Measurements from ENCODE around the gene VPS26A.

The VPS26A gene

DNA sequence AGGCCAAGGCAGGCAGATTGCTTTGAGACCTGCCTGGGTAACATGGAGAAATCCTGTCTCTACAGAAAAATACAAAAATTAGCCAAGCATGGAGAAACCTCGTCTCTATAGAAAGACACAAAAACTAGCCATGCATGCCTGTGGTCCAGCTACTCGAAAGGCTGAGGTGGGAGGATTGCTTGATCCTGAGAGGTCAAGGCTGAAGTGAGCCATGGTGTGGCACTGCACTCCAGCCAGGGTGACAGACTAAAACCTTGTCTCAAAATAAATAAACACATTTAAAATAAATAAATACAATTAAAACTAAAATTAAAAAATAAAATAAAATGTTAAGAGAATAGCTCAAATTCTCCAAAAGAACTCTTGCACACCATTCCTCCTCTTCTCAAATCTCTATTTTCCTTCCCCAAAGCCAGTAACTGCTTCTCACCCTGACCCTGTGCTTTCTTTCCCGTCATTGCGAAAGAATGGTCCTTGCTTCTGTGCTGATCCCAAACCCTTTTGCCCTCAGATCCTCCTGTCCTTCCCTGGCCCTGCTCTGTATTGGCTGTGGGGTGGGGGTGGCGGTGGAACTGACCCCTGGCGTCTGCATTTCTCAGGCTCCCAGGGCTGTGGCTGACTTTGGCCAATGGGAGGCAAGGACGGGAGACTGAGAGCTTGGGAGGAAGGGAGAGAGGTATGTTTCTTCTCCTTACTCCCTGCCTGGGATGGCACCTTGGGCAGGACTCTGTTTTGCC lies 23.7 kb upstream of the VPS26A start:
- peaks cover 1 to 9% of the 10 kb centered on the region in 2 donors for H3K4me1 ChIP-seq (ENCODE audit: control insufficient read depth in 2 of 2, insufficient read depth in 1 of 2, low read depth in 1 of 2, low read length in 2 of 2)
- no peak overlapping the region for H3K18ac ChIP-seq (ENCODE audit: low read length)
- WGBS, 2 donors (ENCODE audit: extremely low coverage in 2 of 2, insufficient read length in 2 of 2, insufficient replicate concordance in 1 of 2): no CpG with 5 or more reads among the region's 7 CpGs
- no peak overlapping the region for H4K91ac ChIP-seq (ENCODE audit: low read depth, low read length, poor library complexity)
- no peak for DNase-seq (ENCODE audit: low spot score)
- H3K14ac ChIP-seq (ENCODE audit: low read length): no peak overlapping the region
- no peak overlapping the region for H3K27ac ChIP-seq (replicated peaks; ENCODE audit: low read length)
- no peak overlapping the region for H3K4ac ChIP-seq (ENCODE audit: low read length)
- H3K36me3 ChIP-seq (replicated peaks in 1 of 2; ENCODE audit: control insufficient read depth in 2 of 2, insufficient read depth in 2 of 2, low read length in 2 of 2): no peaks in the 10 kb centered on the region
- no peak overlapping the region for H2AK5ac ChIP-seq (ENCODE audit: low read depth, low read length)
- H2AFZ ChIP-seq (ENCODE audit: low read length): peak overlapping the region; percentile 64
- no peaks in the 10 kb centered on the region for H3K79me1 ChIP-seq (ENCODE audit: low read depth, low read length)
- H2BK5ac ChIP-seq (ENCODE audit: low read length): no peak overlapping the region
- H3K23ac ChIP-seq (ENCODE audit: low read depth, low read length, poor library complexity): no peak overlapping the region
- H3K4me2 ChIP-seq (ENCODE audit: insufficient read depth, low read length, poor library complexity, severe bottlenecking): no peak overlapping the region
- H2BK15ac ChIP-seq (ENCODE audit: low read length): no peak overlapping the region
- no peak overlapping the region for H2BK12ac ChIP-seq (ENCODE audit: low read length)
- no peak overlapping the region for H3K9ac ChIP-seq (ENCODE audit: low read depth, low read length, poor library complexity)
- H3K4me3 ChIP-seq (ENCODE audit: low read length in 2 of 2): no peak overlapping the region
- no peak overlapping the region for H2BK120ac ChIP-seq (ENCODE audit: low read depth, low read length)
- H4K8ac ChIP-seq (ENCODE audit: low read depth, low read length): peak overlapping the region; percentile 53
- H3K27me3 ChIP-seq (ENCODE audit: control insufficient read depth in 3 of 3, insufficient read depth in 3 of 3, low read depth in 1 of 3, low read length in 3 of 3): no peaks in the 10 kb centered on the region
- peaks cover 0 to 8% of the 10 kb centered on the region in 2 donors for H3K9me3 ChIP-seq (replicated peaks in 1 of 2; ENCODE audit: control insufficient read depth in 2 of 2, insufficient read depth in 1 of 2, low read depth in 1 of 2, low read length in 2 of 2)

DNA sequence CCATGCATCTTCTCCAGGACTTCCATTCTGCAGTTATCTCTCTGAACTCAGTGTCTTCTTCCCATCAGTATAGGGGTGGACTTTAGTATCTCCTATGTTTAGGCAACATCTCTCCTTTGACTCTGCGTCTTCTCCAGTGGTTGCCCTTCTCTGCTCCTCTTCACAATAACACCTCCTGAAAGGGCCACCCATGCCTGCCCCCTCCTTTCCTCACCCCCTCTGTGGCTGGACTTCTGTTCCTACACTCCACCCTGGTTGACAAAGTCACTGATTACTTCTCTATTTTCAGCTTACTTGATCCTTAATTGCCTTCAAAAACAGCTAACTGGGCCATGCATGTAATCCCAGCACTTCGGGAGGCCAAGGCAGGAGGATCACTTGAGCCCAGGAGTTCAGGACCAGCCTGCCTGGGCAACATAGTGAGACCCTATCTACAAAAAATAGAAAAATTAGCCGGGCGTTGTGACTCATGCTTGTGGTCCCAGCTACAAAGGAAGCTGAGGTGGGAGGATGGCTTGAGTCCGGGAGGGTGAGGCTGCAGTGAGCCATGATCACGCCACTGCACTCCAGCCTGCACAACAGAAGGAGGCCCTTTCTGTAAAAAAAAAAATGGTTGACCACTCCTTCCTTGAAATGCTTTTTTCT lies 22.4 kb upstream of the VPS26A start:
- Histone ChIP-seq H2BK15ac (ENCODE audit: low read length) (no peak overlapping the region), H3K23ac (ENCODE audit: low read depth, low read length, poor library complexity) (no peak overlapping the region), H3K4me2 (ENCODE audit: insufficient read depth, low read length, poor library complexity, severe bottlenecking) (no peak overlapping the region), H3K9me3 (replicated peaks in 1 of 2; ENCODE audit: control insufficient read depth in 2 of 2, insufficient read depth in 1 of 2, low read depth in 1 of 2, low read length in 2 of 2) (peaks cover 0 to 8% of the 10 kb centered on the region in 2 donors), H3K4ac (ENCODE audit: low read length) (no peak overlapping the region), H3K14ac (ENCODE audit: low read length) (no peak overlapping the region), H4K91ac (ENCODE audit: low read depth, low read length, poor library complexity) (no peak overlapping the region), H3K79me1 (ENCODE audit: low read depth, low read length) (no peaks in the 10 kb centered on the region), H3K4me1 (ENCODE audit: control insufficient read depth in 2 of 2, insufficient read depth in 1 of 2, low read depth in 1 of 2, low read length in 2 of 2) (peaks cover 1 to 9% of the 10 kb centered on the region in 2 donors), H3K27ac (replicated peaks; ENCODE audit: low read length) (no peak overlapping the region), H3K9ac (ENCODE audit: low read depth, low read length, poor library complexity) (no peak overlapping the region), H4K8ac (ENCODE audit: low read depth, low read length) (no peak overlapping the region), H2BK5ac (ENCODE audit: low read length) (no peak overlapping the region), H3K18ac (ENCODE audit: low read length) (no peak overlapping the region), H2BK12ac (ENCODE audit: low read length) (no peak overlapping the region), H2AFZ (ENCODE audit: low read length) (peak overlapping the region; percentile 77), H3K36me3 (replicated peaks in 1 of 2; ENCODE audit: control insufficient read depth in 2 of 2, insufficient read depth in 2 of 2, low read length in 2 of 2) (no peaks in the 10 kb centered on the region), H3K4me3 (ENCODE audit: low read length in 2 of 2) (no peak overlapping the region), H3K27me3 (ENCODE audit: control insufficient read depth in 3 of 3, insufficient read depth in 3 of 3, low read depth in 1 of 3, low read length in 3 of 3) (no peaks in the 10 kb centered on the region), H2AK5ac (ENCODE audit: low read depth, low read length) (no peak overlapping the region), H2BK120ac (ENCODE audit: low read depth, low read length) (no peak overlapping the region)
- DNase-seq (ENCODE audit: low spot score): no peak
- no CpG with 5 or more reads among the region's 6 CpGs for WGBS, 2 donors (ENCODE audit: extremely low coverage in 2 of 2, insufficient read length in 2 of 2, insufficient replicate concordance in 1 of 2)

DNA sequence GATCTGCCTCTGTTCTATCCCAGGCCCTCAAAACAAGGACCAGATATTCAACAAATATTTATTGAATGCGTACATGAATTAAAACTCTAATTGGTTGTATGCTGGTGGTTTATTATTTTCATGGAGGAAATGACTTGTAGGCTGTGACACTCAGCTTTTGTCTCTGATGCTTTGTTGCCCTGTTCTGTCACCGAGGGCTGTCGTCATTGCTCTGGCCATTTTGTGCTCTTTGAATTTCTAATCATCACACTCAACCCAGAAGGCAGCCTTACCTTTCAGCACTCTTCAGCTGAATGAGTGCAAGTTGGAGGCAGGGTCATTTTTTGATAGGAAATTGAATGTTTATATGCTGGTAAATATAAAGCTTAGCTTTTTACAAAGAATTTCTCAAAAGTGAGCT lies 21.5 kb upstream of the VPS26A start:
- DNase-seq (ENCODE audit: low spot score): no peak
- no peak overlapping the region for H2BK5ac ChIP-seq (ENCODE audit: low read length)
- no peak overlapping the region for H3K23ac ChIP-seq (ENCODE audit: low read depth, low read length, poor library complexity)
- peaks cover 0 to 8% of the 10 kb centered on the region in 2 donors for H3K9me3 ChIP-seq (replicated peaks in 1 of 2; ENCODE audit: control insufficient read depth in 2 of 2, insufficient read depth in 1 of 2, low read depth in 1 of 2, low read length in 2 of 2)
- no peak overlapping the region for H2BK12ac ChIP-seq (ENCODE audit: low read length)
- no peak overlapping the region for H2BK120ac ChIP-seq (ENCODE audit: low read depth, low read length)
- H3K4me2 ChIP-seq (ENCODE audit: insufficient read depth, low read length, poor library complexity, severe bottlenecking): no peak overlapping the region
- no peaks in the 10 kb centered on the region for H3K79me1 ChIP-seq (ENCODE audit: low read depth, low read length)
- no peak overlapping the region for H3K27ac ChIP-seq (replicated peaks; ENCODE audit: low read length)
- no peak overlapping the region for H3K14ac ChIP-seq (ENCODE audit: low read length)
- H3K18ac ChIP-seq (ENCODE audit: low read length): no peak overlapping the region
- no peak overlapping the region for H2AK5ac ChIP-seq (ENCODE audit: low read depth, low read length)
- no peak overlapping the region for H2BK15ac ChIP-seq (ENCODE audit: low read length)
- no peak overlapping the region for H3K9ac ChIP-seq (ENCODE audit: low read depth, low read length, poor library complexity)
- peak overlapping the region; percentile 77 for H2AFZ ChIP-seq (ENCODE audit: low read length)
- WGBS, 2 donors (ENCODE audit: extremely low coverage in 2 of 2, insufficient read length in 2 of 2, insufficient replicate concordance in 1 of 2): no CpG with 5 or more reads among the region's 3 CpGs
- H3K4me1 ChIP-seq (ENCODE audit: control insufficient read depth in 2 of 2, insufficient read depth in 1 of 2, low read depth in 1 of 2, low read length in 2 of 2): peaks cover 1 to 9% of the 10 kb centered on the region in 2 donors
- H4K91ac ChIP-seq (ENCODE audit: low read depth, low read length, poor library complexity): no peak overlapping the region
- H3K4ac ChIP-seq (ENCODE audit: low read length): no peak overlapping the region
- no peaks in the 10 kb centered on the region for H3K36me3 ChIP-seq (replicated peaks in 1 of 2; ENCODE audit: control insufficient read depth in 2 of 2, insufficient read depth in 2 of 2, low read length in 2 of 2)
- H3K27me3 ChIP-seq (ENCODE audit: control insufficient read depth in 3 of 3, insufficient read depth in 3 of 3, low read depth in 1 of 3, low read length in 3 of 3): no peaks in the 10 kb centered on the region
- no peak overlapping the region for H4K8ac ChIP-seq (ENCODE audit: low read depth, low read length)
- no peak overlapping the region for H3K4me3 ChIP-seq (ENCODE audit: low read length in 2 of 2)

DNA sequence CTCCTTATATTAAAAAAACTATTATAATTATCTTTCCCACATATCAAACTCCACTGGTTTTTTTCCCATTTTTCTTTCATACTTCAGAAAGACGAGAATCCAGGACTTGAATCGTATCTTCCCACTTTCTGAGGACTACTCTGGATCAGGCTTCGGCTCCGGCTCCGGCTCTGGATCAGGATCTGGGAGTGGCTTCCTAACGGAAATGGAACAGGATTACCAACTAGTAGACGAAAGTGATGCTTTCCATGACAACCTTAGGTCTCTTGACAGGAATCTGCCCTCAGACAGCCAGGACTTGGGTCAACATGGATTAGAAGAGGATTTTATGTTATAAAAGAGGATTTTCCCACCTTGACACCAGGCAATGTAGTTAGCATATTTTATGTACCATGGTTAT lies 20.2 kb upstream of the VPS26A start:
- H3K27me3 ChIP-seq (ENCODE audit: control insufficient read depth in 3 of 3, insufficient read depth in 3 of 3, low read depth in 1 of 3, low read length in 3 of 3): no peaks in the 10 kb centered on the region
- no peak overlapping the region for H2AK5ac ChIP-seq (ENCODE audit: low read depth, low read length)
- no peaks in the 10 kb centered on the region for H3K36me3 ChIP-seq (replicated peaks in 1 of 2; ENCODE audit: control insufficient read depth in 2 of 2, insufficient read depth in 2 of 2, low read length in 2 of 2)
- no peak overlapping the region for H3K23ac ChIP-seq (ENCODE audit: low read depth, low read length, poor library complexity)
- H2AFZ ChIP-seq (ENCODE audit: low read length): no peak overlapping the region
- H3K18ac ChIP-seq (ENCODE audit: low read length): no peak overlapping the region
- H3K4me2 ChIP-seq (ENCODE audit: insufficient read depth, low read length, poor library complexity, severe bottlenecking): no peak overlapping the region
- no peak overlapping the region for H2BK120ac ChIP-seq (ENCODE audit: low read depth, low read length)
- DNase-seq (ENCODE audit: low spot score): no peak
- no peak overlapping the region for H2BK15ac ChIP-seq (ENCODE audit: low read length)
- H3K9ac ChIP-seq (ENCODE audit: low read depth, low read length, poor library complexity): no peak overlapping the region
- no peak overlapping the region for H3K4ac ChIP-seq (ENCODE audit: low read length)
- no peak overlapping the region for H3K27ac ChIP-seq (replicated peaks; ENCODE audit: low read length)
- H2BK12ac ChIP-seq (ENCODE audit: low read length): no peak overlapping the region
- peaks cover 1 to 9% of the 10 kb centered on the region in 2 donors for H3K4me1 ChIP-seq (ENCODE audit: control insufficient read depth in 2 of 2, insufficient read depth in 1 of 2, low read depth in 1 of 2, low read length in 2 of 2)
- no peak overlapping the region for H4K91ac ChIP-seq (ENCODE audit: low read depth, low read length, poor library complexity)
- WGBS, 2 donors (ENCODE audit: extremely low coverage in 2 of 2, insufficient read length in 2 of 2, insufficient replicate concordance in 1 of 2): no CpG with 5 or more reads among the region's 7 CpGs
- H3K4me3 ChIP-seq (ENCODE audit: low read length in 2 of 2): no peak overlapping the region
- H3K9me3 ChIP-seq (replicated peaks in 1 of 2; ENCODE audit: control insufficient read depth in 2 of 2, insufficient read depth in 1 of 2, low read depth in 1 of 2, low read length in 2 of 2): peaks cover 0 to 8% of the 10 kb centered on the region in 2 donors
- H4K8ac ChIP-seq (ENCODE audit: low read depth, low read length): no peak overlapping the region
- no peak overlapping the region for H2BK5ac ChIP-seq (ENCODE audit: low read length)
- no peaks in the 10 kb centered on the region for H3K79me1 ChIP-seq (ENCODE audit: low read depth, low read length)
- H3K14ac ChIP-seq (ENCODE audit: low read length): no peak overlapping the region

Measured in neuronal stem cell (in vitro differentiated cells).